Parathyroid adenoma (tissue), 2 donors: ENCODE measurements around the gene TNFRSF11A.

Source experiments
- H2AFZ ChIP-seq: fragments of 300-600 bp; sonication (generic); one replicate; pipeline ENCODE4 v1.7.0; 2017; ENCODE audit warnings: antibody characterized with exemption, mild to moderate bottlenecking
- H3K27ac ChIP-seq: fragments of 300-600 bp; sonication (generic); one replicate; pipeline ENCODE4 v1.7.0; 2017
- H3K27me3 ChIP-seq: fragments of 300-600 bp; sonication (generic); one replicate; pipeline ENCODE4 v1.7.0; 2017; ENCODE audit warnings: low read length; ENCODE audit not compliant: control insufficient read depth, insufficient read depth
- H3K36me3 ChIP-seq: fragments of 300-600 bp; sonication (generic); one replicate; pipeline ENCODE4 v1.7.0; 2017; ENCODE audit warnings: low read length; ENCODE audit not compliant: control insufficient read depth, insufficient read depth
- H3K4me1 ChIP-seq: fragments of 300-600 bp; sonication (generic); one replicate; pipeline ENCODE4 v1.7.0; 2017; ENCODE audit warnings: control low read depth
- H3K4me2 ChIP-seq: fragments of 300-600 bp; sonication (generic); one replicate; pipeline ENCODE4 v1.7.0; 2017; ENCODE audit warnings: low read length
- H3K4me3 ChIP-seq: fragments of 300-600 bp; sonication (generic); one replicate; pipeline ENCODE4 v1.7.0; 2017; ENCODE audit warnings: low read depth, low read length
- H3K79me2 ChIP-seq: fragments of 300-600 bp; sonication (generic); one replicate; pipeline ENCODE4 v1.7.0; 2017; ENCODE audit warnings: control low read depth
- H3K9ac ChIP-seq: fragments of 300-600 bp; sonication (generic); one replicate; pipeline ENCODE4 v1.7.0; 2017; ENCODE audit warnings: mild to moderate bottlenecking
- H3K9me3 ChIP-seq: fragments of 300-600 bp; sonication (generic); one replicate; pipeline ENCODE4 v1.7.0; 2017; ENCODE audit warnings: low read length; ENCODE audit not compliant: control insufficient read depth
- CTCF ChIP-seq: fragments of 300-600 bp; sonication (generic); IDR thresholded peaks from one replicate; pipeline ENCODE4 v1.7.0; 2017; ENCODE audit warnings: antibody characterized with exemption, mild to moderate bottlenecking
- donor health status: primary hyperparathyroidism.

The TNFRSF11A gene

GRCh38 chr18:62360805-62361204 is 35.7 kb downstream of the TNFRSF11A start:
- Histone ChIP-seq H3K79me2 (no peaks in the 10 kb centered on the region), H2AFZ (no peak overlapping the region), H3K4me2 (no peak overlapping the region), H3K36me3 (no peaks in the 10 kb centered on the region), H3K27me3 (no peaks in the 10 kb centered on the region), H3K27ac (no peak overlapping the region), H3K4me1 (no peaks in the 10 kb centered on the region), H3K4me3 (no peak overlapping the region), H3K9me3 (no peaks in the 10 kb centered on the region), H3K9ac (no peak overlapping the region)
- TF ChIP-seq CTCF: no peak

- no peaks in the 10 kb centered on the region for H3K4me1 ChIP-seq
- no peaks in the 10 kb centered on the region for H3K36me3 ChIP-seq
- H3K27ac ChIP-seq: no peak overlapping the region
- H3K4me3 ChIP-seq: no peak overlapping the region
- H2AFZ ChIP-seq: no peak overlapping the region
- no peak for TF ChIP-seq CTCF
- no peaks in the 10 kb centered on the region for H3K79me2 ChIP-seq
- no peaks in the 10 kb centered on the region for H3K27me3 ChIP-seq
- H3K9ac ChIP-seq: no peak overlapping the region
- H3K9me3 ChIP-seq: no peaks in the 10 kb centered on the region
- no peak overlapping the region for H3K4me2 ChIP-seq
Observed at GRCh38 chr18:62361288-62361687, 36.2 kb downstream of the TNFRSF11A start.

- H3K27me3 ChIP-seq: no peaks in the 10 kb centered on the region
- no peaks in the 10 kb centered on the region for H3K36me3 ChIP-seq
- no peak overlapping the region for H3K27ac ChIP-seq
- H3K4me2 ChIP-seq: no peak overlapping the region
- no peaks in the 10 kb centered on the region for H3K9me3 ChIP-seq
- no peak overlapping the region for H2AFZ ChIP-seq
- H3K79me2 ChIP-seq: no peaks in the 10 kb centered on the region
- H3K4me1 ChIP-seq: no peaks in the 10 kb centered on the region
- no peak overlapping the region for H3K4me3 ChIP-seq
- TF ChIP-seq CTCF: no peak
- H3K9ac ChIP-seq: no peak overlapping the region
Observed at GRCh38 chr18:62364558-62364957, 39.4 kb downstream of the TNFRSF11A start.

GRCh38 chr18:62365420-62365819 is 40.3 kb downstream of the TNFRSF11A start:
- Histone ChIP-seq H3K4me3 (no peak overlapping the region), H3K27me3 (no peaks in the 10 kb centered on the region), H3K9me3 (no peaks in the 10 kb centered on the region), H3K4me1 (no peaks in the 10 kb centered on the region), H3K9ac (no peak overlapping the region), H3K27ac (no peak overlapping the region), H3K36me3 (no peaks in the 10 kb centered on the region), H3K79me2 (no peaks in the 10 kb centered on the region), H3K4me2 (no peak overlapping the region), H2AFZ (no peak overlapping the region)
- TF ChIP-seq CTCF: no peak

- Histone ChIP-seq H3K27me3 (no peaks in the 10 kb centered on the region), H3K36me3 (no peaks in the 10 kb centered on the region), H3K4me1 (no peaks in the 10 kb centered on the region)
Observed at GRCh38 chr18:62366992-62367391, 41.9 kb downstream of the TNFRSF11A start.

More at GRCh38 chr18:62366992-62367391, 41.9 kb downstream of the TNFRSF11A start:
- H3K79me2 ChIP-seq: no peaks in the 10 kb centered on the region
- H3K4me2 ChIP-seq: no peak overlapping the region
- no peak for TF ChIP-seq CTCF
- H2AFZ ChIP-seq: no peak overlapping the region
- no peak overlapping the region for H3K27ac ChIP-seq
- no peaks in the 10 kb centered on the region for H3K9me3 ChIP-seq
- H3K9ac ChIP-seq: no peak overlapping the region
- H3K4me3 ChIP-seq: no peak overlapping the region
